Mesendoderm (in vitro differentiated cells): ENCODE results near the gene DNPEP.

Experiments
- DNase-seq: peaks from one replicate; pipeline ENCODE4 v3.0.0; 2013
- H2AK5ac ChIP-seq: 2 replicates; pipeline ENCODE4 v1.6.1; 2013; ENCODE audit warnings: low read length, inconsistent platforms
- H2BK120ac ChIP-seq: 2 replicates; pipeline ENCODE4 v1.6.1; 2013; ENCODE audit warnings: low read depth, mild to moderate bottlenecking, low read length, moderate library complexity, mixed read lengths
- H2BK15ac ChIP-seq: replicated peaks from 2 replicates; pipeline ENCODE4 v1.6.1; 2013; ENCODE audit warnings: low read depth, mild to moderate bottlenecking, moderate library complexity
- H2BK5ac ChIP-seq: 2 replicates; pipeline ENCODE4 v1.6.1; 2013; ENCODE audit warnings: low read length, inconsistent platforms
- H3K18ac ChIP-seq: 2 replicates; pipeline ENCODE4 v1.6.1; 2013; ENCODE audit warnings: mild to moderate bottlenecking, low read length, mixed read lengths
- H3K23ac ChIP-seq: one replicate; pipeline ENCODE4 v1.6.1; 2013; ENCODE audit warnings: low read length
- H3K27ac ChIP-seq: 2 replicates; pipeline ENCODE4 v1.5.1; 2013; ENCODE audit warnings: low read depth, mild to moderate bottlenecking, inconsistent platforms, low read length, moderate library complexity
- H3K27me3 ChIP-seq: 2 replicates; pipeline ENCODE4 v1.6.1; 2013; ENCODE audit warnings: low read length, control low read depth, mild to moderate bottlenecking, inconsistent platforms; ENCODE audit not compliant: insufficient read depth, poor library complexity
- H3K36me3 ChIP-seq: 2 replicates; pipeline ENCODE4 v1.6.1; 2013; ENCODE audit warnings: low read length, inconsistent platforms; ENCODE audit not compliant: control insufficient read depth, insufficient read depth
- H3K4ac ChIP-seq: one replicate; pipeline ENCODE4 v1.6.1; 2013; ENCODE audit warnings: low read depth, mild to moderate bottlenecking, low read length, moderate library complexity
- H3K4me1 ChIP-seq: 2 replicates; pipeline ENCODE4 v1.6.1; 2013; ENCODE audit warnings: low read depth, low read length, inconsistent platforms; ENCODE audit not compliant: control insufficient read depth
- H3K4me2 ChIP-seq: 2 replicates; pipeline ENCODE4 v1.6.1; 2013; ENCODE audit warnings: low read length
- H3K4me3 ChIP-seq: 2 replicates; pipeline ENCODE4 v1.5.1; 2013; ENCODE audit warnings: mild to moderate bottlenecking, low read length
- H3K56ac ChIP-seq: one replicate; pipeline ENCODE4 v1.6.1; 2013; ENCODE audit warnings: low read length
- H3K79me1 ChIP-seq: 2 replicates; pipeline ENCODE4 v1.6.1; 2013; ENCODE audit warnings: low read length, inconsistent platforms
- H3K79me2 ChIP-seq: 2 replicates; pipeline ENCODE4 v1.6.1; 2013; ENCODE audit warnings: mild to moderate bottlenecking, low read length; ENCODE audit not compliant: control insufficient read depth, insufficient read depth
- H3K9ac ChIP-seq: 2 replicates; pipeline ENCODE4 v1.6.1; 2013; ENCODE audit warnings: low read length, inconsistent platforms
- H4K5ac ChIP-seq: one replicate; pipeline ENCODE4 v1.6.1; 2013; ENCODE audit warnings: low read length
- H4K8ac ChIP-seq: one replicate; pipeline ENCODE4 v1.6.1; 2013; ENCODE audit warnings: low read depth, mild to moderate bottlenecking, control low read depth, low read length, moderate library complexity
- WGBS: extraction: QIAGEN DNeasy Blood & Tissue Kit; methylation state at CpG from one replicate; pipeline ENCODE4 v1.1.7; 2013; ENCODE audit warnings: low lambda C conversion rate, missing lambda C conversion rate; ENCODE audit not compliant: insufficient coverage; ENCODE audit errors: extremely low coverage; 5-methylcytosine and 5-hydroxymethylcytosine counted together

The DNPEP gene

GRCh38 chr2:219334076-219334475 lies 53.6 kb downstream of the DNPEP start:
- H3K56ac ChIP-seq, result no peak overlapping the region
- H3K18ac ChIP-seq, result no peak overlapping the region
- no peak overlapping the region for H3K4ac ChIP-seq
- peaks cover 15% of the 10 kb centered on the region for H3K27me3 ChIP-seq
- H3K9ac ChIP-seq, result no peak overlapping the region
- H3K79me2 ChIP-seq, result no peaks in the 10 kb centered on the region
- no peak overlapping the region for H3K4me3 ChIP-seq
- no peak overlapping the region for H2AK5ac ChIP-seq
- no peak overlapping the region for H4K8ac ChIP-seq
- H2BK120ac ChIP-seq, result no peak overlapping the region
- no peak overlapping the region for H3K4me2 ChIP-seq
- H3K23ac ChIP-seq, result no peak overlapping the region
- H3K36me3 ChIP-seq, result no peaks in the 10 kb centered on the region
- no peak overlapping the region for H2BK15ac ChIP-seq
- no peaks in the 10 kb centered on the region for H3K4me1 ChIP-seq
- no peak overlapping the region for H3K27ac ChIP-seq
- no CpG with 5 or more reads among the region's 2 CpGs for WGBS
- H4K5ac ChIP-seq, result no peak overlapping the region
- DNase-seq, result no peak
- H2BK5ac ChIP-seq, result no peak overlapping the region
- no peaks in the 10 kb centered on the region for H3K79me1 ChIP-seq

GRCh38 chr2:219332542-219332941 lies 55.2 kb downstream of the DNPEP start, which contains the start of gene RESP18:
Gene RESP18, minus strand, starts transcription at chr2:219332744.
- WGBS, result no CpG with 5 or more reads among the region's 24 CpGs
- Histone ChIP-seq H3K9ac (no peak within 1 kb of the TSS), H3K27ac (no peak within 1 kb of the TSS), H4K8ac (no peak within 1 kb of the TSS), H3K79me2 (no peaks in the 10 kb centered on the region), H2AK5ac (no peak within 1 kb of the TSS), H3K4me1 (no peaks in the 10 kb centered on the region), H3K4ac (no peak within 1 kb of the TSS), H3K4me3 (no peak within 1 kb of the TSS), H3K23ac (no peak within 1 kb of the TSS), H3K27me3 (peaks cover 15% of the 10 kb centered on the region), H3K18ac (no peak within 1 kb of the TSS), H3K56ac (no peak within 1 kb of the TSS), H3K4me2 (no peak within 1 kb of the TSS), H3K36me3 (no peaks in the 10 kb centered on the region), H4K5ac (no peak within 1 kb of the TSS), H2BK15ac (no peak within 1 kb of the TSS), H2BK5ac (no peak within 1 kb of the TSS), H2BK120ac (no peak within 1 kb of the TSS), H3K79me1 (no peaks in the 10 kb centered on the region)
- no peak for DNase-seq

GRCh38 chr2:219331560-219332213 lies 56.0 kb downstream of the DNPEP start:
- H3K23ac ChIP-seq, result no peak overlapping the region
- no peaks in the 10 kb centered on the region for H3K79me2 ChIP-seq
- no peak overlapping the region for H2BK5ac ChIP-seq
- no peak overlapping the region for H3K9ac ChIP-seq
- no peak overlapping the region for H3K4ac ChIP-seq
- H2AK5ac ChIP-seq, result no peak overlapping the region
- peak; percentile 43 for DNase-seq
- no CpG with 5 or more reads among the region's 39 CpGs for WGBS
- H3K36me3 ChIP-seq, result no peaks in the 10 kb centered on the region
- no peak overlapping the region for H3K4me2 ChIP-seq
- no peak overlapping the region for H3K56ac ChIP-seq
- no peak overlapping the region for H2BK120ac ChIP-seq
- peaks cover 15% of the 10 kb centered on the region for H3K27me3 ChIP-seq
- H3K4me3 ChIP-seq, result no peak overlapping the region
- H4K5ac ChIP-seq, result no peak overlapping the region
- no peaks in the 10 kb centered on the region for H3K79me1 ChIP-seq
- no peak overlapping the region for H3K18ac ChIP-seq
- H4K8ac ChIP-seq, result no peak overlapping the region
- H2BK15ac ChIP-seq, result no peak overlapping the region
- H3K27ac ChIP-seq, result no peak overlapping the region
- no peaks in the 10 kb centered on the region for H3K4me1 ChIP-seq

DNA sequence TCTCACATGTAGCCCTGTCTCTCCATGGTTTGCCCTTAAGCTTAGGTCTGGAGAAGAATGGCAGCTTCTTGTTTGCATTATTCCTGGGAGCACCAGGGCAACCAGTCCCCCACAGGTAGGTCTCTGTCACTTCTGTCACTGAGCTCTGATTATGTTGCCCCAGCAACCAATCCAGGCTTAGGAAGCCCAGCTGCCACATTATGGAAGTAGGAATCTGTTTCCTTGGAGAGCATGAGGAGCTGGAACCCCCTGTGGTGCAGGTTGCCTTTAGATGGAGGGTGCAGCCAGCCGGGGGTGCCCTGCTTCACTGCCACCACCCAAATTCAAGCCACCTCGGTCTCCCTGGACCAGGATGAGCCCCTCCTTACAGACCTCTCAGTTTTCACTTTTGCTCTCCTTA lies 60.0 kb downstream of the DNPEP start:
- no peak overlapping the region for H2BK5ac ChIP-seq
- H3K56ac ChIP-seq, result no peak overlapping the region
- H2BK15ac ChIP-seq, result no peak overlapping the region
- H3K18ac ChIP-seq, result no peak overlapping the region
- no peak overlapping the region for H2AK5ac ChIP-seq
- H3K79me2 ChIP-seq, result no peaks in the 10 kb centered on the region
- H4K5ac ChIP-seq, result no peak overlapping the region
- H2BK120ac ChIP-seq, result no peak overlapping the region
- H3K27me3 ChIP-seq, result peaks cover 13% of the 10 kb centered on the region
- H3K4ac ChIP-seq, result no peak overlapping the region
- H3K4me3 ChIP-seq, result no peak overlapping the region
- H3K27ac ChIP-seq, result no peak overlapping the region
- H3K23ac ChIP-seq, result no peak overlapping the region
- H3K4me2 ChIP-seq, result no peak overlapping the region
- WGBS, result no CpG with 5 or more reads among the region's 2 CpGs
- no peaks in the 10 kb centered on the region for H3K36me3 ChIP-seq
- H3K4me1 ChIP-seq, result no peaks in the 10 kb centered on the region
- H4K8ac ChIP-seq, result no peak overlapping the region
- no peak overlapping the region for H3K9ac ChIP-seq
- DNase-seq, result no peak
- H3K79me1 ChIP-seq, result no peaks in the 10 kb centered on the region

DNA sequence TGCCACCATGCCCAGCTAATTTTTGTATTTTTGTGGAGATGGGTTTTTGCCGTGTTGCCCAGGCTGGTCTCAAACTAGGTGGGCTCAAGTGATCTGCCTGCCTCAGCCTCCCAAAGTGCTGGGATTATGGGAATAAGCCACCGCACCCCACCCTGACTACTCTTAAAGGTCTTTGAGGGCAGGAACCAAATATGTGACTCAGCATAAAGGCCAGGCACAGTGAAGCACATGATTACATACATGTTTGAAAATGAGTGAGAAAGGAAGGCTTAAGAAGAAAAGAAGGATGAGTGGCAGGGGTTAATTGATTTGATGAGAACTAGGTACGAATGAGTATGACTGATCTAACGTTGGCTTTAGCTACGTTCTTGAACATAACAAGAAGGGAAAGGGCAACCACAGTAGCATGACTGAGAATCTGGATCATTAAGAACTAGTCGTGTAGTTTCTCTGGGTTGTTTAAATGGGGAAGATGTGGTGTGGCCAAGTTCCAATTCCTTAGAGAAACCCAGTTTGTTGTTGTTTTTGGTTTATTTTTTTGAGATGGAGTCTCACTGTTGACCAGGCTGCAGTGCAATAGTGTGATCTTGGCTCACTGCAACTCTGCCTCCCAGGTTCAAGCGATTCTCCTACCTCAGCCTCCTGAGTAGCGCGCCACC lies 61.9 kb downstream of the DNPEP start:
- H4K5ac ChIP-seq, result no peak overlapping the region
- no peak overlapping the region for H3K56ac ChIP-seq
- no peak overlapping the region for H3K4me3 ChIP-seq
- H2BK5ac ChIP-seq, result no peak overlapping the region
- no peaks in the 10 kb centered on the region for H3K79me2 ChIP-seq
- no peak overlapping the region for H3K23ac ChIP-seq
- no peak for DNase-seq
- H3K4ac ChIP-seq, result no peak overlapping the region
- WGBS, result no CpG with 5 or more reads among the region's 9 CpGs
- H3K9ac ChIP-seq, result no peak overlapping the region
- no peaks in the 10 kb centered on the region for H3K79me1 ChIP-seq
- H3K36me3 ChIP-seq, result no peaks in the 10 kb centered on the region
- H2BK120ac ChIP-seq, result no peak overlapping the region
- no peak overlapping the region for H3K18ac ChIP-seq
- no peaks in the 10 kb centered on the region for H3K4me1 ChIP-seq
- no peak overlapping the region for H2BK15ac ChIP-seq
- no peak overlapping the region for H4K8ac ChIP-seq
- H3K27me3 ChIP-seq, result no peaks in the 10 kb centered on the region
- H3K27ac ChIP-seq, result no peak overlapping the region
- no peak overlapping the region for H3K4me2 ChIP-seq
- no peak overlapping the region for H2AK5ac ChIP-seq
